SK-N-DZ (cell line): ENCODE data around the gene NAGLU.
"Not testable (repeated sequence)": the region's sequence is repeated elsewhere in the genome, so short reads cannot be mapped to it uniquely, and the experiment has no call there.

ENCODE experiments used
- DNase-seq: peaks from one replicate; pipeline ENCODE4 v3.0.0-alpha.2; 2015; ENCODE audit warnings: low spot score

Gene NAGLU

GRCh38 chr17:42521036-42521435, 15.0 kb upstream of the NAGLU start:
- DNase-seq, result no peak

GRCh38 chr17:42521666-42522262, 14.3 kb upstream of the NAGLU start:
- DNase-seq, result no peak

- DNase-seq, result no peak
These were observed 13.7 kb upstream of the NAGLU start for GRCh38 chr17:42522263-42522790.

GRCh38 chr17:42522798-42523278, 13.2 kb upstream of the NAGLU start:
- no peak for DNase-seq

- DNase-seq, result no peak
These were observed 10.8 kb upstream of the NAGLU start for GRCh38 chr17:42525221-42525620.

GRCh38 chr17:42526031-42526444, 10.0 kb upstream of the NAGLU start:
- no peak for DNase-seq

GRCh38 chr17:42527932-42528331, 8.1 kb upstream of the NAGLU start:
- no peak for DNase-seq

- DNase-seq, result no peak
These were observed 7.0 kb upstream of the NAGLU start for GRCh38 chr17:42529061-42529460.

GRCh38 chr17:42530952-42531454, 5.0 kb upstream of the NAGLU start:
- no peak for DNase-seq

- peak; percentile 64 for DNase-seq
These were observed 4.3 kb upstream of the NAGLU start for GRCh38 chr17:42531455-42532354.

GRCh38 chr17:42535155-42536047, 640 bp upstream of the NAGLU start:
- peak; percentile 66 for DNase-seq

GRCh38 chr17:42536372-42537155, 523 bp downstream of the NAGLU start:
- peak; percentile 79 for DNase-seq

GRCh38 chr17:42537156-42537805, 1.2 kb downstream of the NAGLU start:
- no peak for DNase-seq

- DNase-seq, result no peak
These were observed 1.9 kb downstream of the NAGLU start for GRCh38 chr17:42537826-42538451.

GRCh38 chr17:42538482-42538881, 2.4 kb downstream of the NAGLU start:
- no peak for DNase-seq

- DNase-seq, result not testable (repeated sequence)
These were observed 4.5 kb downstream of the NAGLU start for GRCh38 chr17:42540558-42540957.

- DNase-seq, result no peak
These were observed 5.2 kb downstream of the NAGLU start for GRCh38 chr17:42541041-42541833.

GRCh38 chr17:42543190-42544079, 7.4 kb downstream of the NAGLU start:
- no peak for DNase-seq
